Type B pancreatic cell (in vitro differentiated cells): ENCODE data around the gene SLC23A2. TPM values are rescaled to one million over a fixed set of nuclear protein-coding genes. Genes with fewer than 3 reads are reported as not detected.
"Not testable (repeated sequence)": the region's sequence is repeated elsewhere in the genome, so short reads cannot be mapped to it uniquely, and the experiment has no call there.

Experiments
- DNase-seq: peaks from one replicate; pipeline ENCODE4 v3.0.0; 2021; ENCODE audit warnings: mixed read lengths; ENCODE audit not compliant: unreplicated experiment; ENCODE audit errors: extremely low spot score
- H3K27ac Mint-ChIP-seq: 2 replicates; pipeline ENCODE4 v1.8.0; 2021; ENCODE audit warnings: mild to moderate bottlenecking, mixed read lengths
- H3K27me3 Mint-ChIP-seq: 2 replicates; pipeline ENCODE4 v1.8.0; 2021; ENCODE audit warnings: mixed read lengths
- H3K36me3 Mint-ChIP-seq: 2 replicates; pipeline ENCODE4 v1.8.0; 2021; ENCODE audit warnings: mixed read lengths
- H3K4me1 Mint-ChIP-seq: one replicate; pipeline ENCODE4 v1.8.0; 2021; ENCODE audit warnings: mixed read lengths; ENCODE audit not compliant: unreplicated experiment
- H3K4me3 Mint-ChIP-seq: 2 replicates; pipeline ENCODE4 v1.8.0; 2021; ENCODE audit warnings: mild to moderate bottlenecking, mixed read lengths
- H3K9me3 Mint-ChIP-seq: 2 replicates; pipeline ENCODE4 v1.8.0; 2021; ENCODE audit warnings: mixed read lengths
- total RNA-seq: library from RNA; stranded (reverse); gene quantifications from 2 replicates; pipeline ENCODE4 v1.2.1, GENCODE V29; 2021; ENCODE audit warnings: low replicate concordance
- TF ChIP-seq, protein P1 (sequence below): fragments of 200-600 bp; sonication (generic); conservative IDR thresholded peaks from 2 replicates; pipeline ENCODE4 v1.5.0; 2021; ENCODE audit warnings: antibody characterized with exemption, mild to moderate bottlenecking

The SLC23A2 gene
- total RNA-seq, 1 donor from 2014 or later: 19.6 TPM

DNA sequence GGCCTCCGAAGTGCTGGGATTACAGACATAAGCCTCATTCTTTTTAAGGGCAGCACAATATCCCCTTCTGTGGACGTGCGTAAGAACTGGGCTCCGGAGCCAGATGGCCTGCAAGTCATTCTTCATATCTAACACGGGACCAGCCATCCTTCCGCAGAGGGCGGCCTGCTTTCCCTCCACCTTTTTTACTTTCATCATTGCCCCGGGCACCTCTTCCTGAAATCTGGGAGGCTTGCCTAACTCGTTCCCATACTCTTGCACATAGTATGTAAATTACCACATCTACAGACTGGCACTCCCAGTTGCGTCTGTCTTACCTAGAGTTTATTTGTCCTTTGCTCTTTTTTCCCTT is 29.9 kb upstream of the SLC23A2 start:
- Mint-ChIP-seq H3K36me3 (no peaks in the 10 kb centered on the region), H3K27me3 (no peaks in the 10 kb centered on the region), H3K9me3 (peaks cover 4% of the 10 kb centered on the region), H3K27ac (peak overlapping the region; percentile 13), H3K4me1 (peaks cover 4% of the 10 kb centered on the region), H3K4me3 (no peak overlapping the region)
- TF ChIP-seq, protein P1, sequence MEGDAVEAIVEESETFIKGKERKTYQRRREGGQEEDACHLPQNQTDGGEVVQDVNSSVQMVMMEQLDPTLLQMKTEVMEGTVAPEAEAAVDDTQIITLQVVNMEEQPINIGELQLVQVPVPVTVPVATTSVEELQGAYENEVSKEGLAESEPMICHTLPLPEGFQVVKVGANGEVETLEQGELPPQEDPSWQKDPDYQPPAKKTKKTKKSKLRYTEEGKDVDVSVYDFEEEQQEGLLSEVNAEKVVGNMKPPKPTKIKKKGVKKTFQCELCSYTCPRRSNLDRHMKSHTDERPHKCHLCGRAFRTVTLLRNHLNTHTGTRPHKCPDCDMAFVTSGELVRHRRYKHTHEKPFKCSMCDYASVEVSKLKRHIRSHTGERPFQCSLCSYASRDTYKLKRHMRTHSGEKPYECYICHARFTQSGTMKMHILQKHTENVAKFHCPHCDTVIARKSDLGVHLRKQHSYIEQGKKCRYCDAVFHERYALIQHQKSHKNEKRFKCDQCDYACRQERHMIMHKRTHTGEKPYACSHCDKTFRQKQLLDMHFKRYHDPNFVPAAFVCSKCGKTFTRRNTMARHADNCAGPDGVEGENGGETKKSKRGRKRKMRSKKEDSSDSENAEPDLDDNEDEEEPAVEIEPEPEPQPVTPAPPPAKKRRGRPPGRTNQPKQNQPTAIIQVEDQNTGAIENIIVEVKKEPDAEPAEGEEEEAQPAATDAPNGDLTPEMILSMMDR: no peak
- no peak for DNase-seq

DNA sequence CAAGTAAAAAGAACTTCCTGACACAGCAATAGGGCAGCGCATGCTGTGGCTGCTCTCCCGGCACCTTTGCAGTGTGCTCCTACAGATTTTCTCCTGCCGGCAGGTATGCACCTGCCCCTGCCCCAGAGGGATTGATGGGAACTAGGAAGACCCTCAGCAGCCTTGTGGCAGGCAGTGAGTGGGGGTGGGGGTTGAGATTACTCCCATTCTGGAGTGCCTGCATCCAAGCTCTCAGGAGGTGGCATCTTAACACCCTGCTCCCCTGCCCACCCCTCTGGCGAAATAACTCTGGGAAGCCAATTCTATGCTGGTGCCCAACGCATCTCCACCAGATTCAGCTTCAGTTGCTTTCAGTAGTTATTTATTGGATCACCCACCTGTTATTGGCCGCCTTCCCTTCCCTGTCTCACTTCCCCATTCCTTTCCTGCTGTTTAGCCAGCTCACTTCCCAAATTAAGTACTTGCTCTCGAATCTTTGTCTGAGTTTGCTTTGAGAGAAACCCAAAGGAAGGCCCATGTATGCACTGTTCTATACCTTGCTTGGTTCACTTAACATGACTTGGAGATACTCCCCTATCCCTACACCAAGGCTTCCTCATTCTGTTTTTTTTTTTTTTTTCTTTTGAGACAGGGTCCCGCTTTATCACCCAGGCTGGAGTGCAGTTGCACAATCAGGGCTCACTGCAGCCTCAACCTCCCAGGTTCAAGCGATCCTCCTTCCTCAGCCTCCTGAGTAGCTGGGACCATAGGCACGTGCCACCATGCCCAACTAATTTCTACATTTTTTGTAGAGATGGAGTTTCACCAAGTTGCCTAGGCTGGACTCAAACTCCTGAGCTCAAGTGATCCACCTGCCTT is 29.3 kb upstream of the SLC23A2 start:
- DNase-seq: no peak
- Mint-ChIP-seq H3K36me3 (no peaks in the 10 kb centered on the region), H3K27ac (no peak overlapping the region), H3K27me3 (no peaks in the 10 kb centered on the region), H3K4me3 (no peak overlapping the region), H3K4me1 (peaks cover 4% of the 10 kb centered on the region), H3K9me3 (peaks cover 4% of the 10 kb centered on the region)
- TF ChIP-seq, protein P1: no peak

DNA sequence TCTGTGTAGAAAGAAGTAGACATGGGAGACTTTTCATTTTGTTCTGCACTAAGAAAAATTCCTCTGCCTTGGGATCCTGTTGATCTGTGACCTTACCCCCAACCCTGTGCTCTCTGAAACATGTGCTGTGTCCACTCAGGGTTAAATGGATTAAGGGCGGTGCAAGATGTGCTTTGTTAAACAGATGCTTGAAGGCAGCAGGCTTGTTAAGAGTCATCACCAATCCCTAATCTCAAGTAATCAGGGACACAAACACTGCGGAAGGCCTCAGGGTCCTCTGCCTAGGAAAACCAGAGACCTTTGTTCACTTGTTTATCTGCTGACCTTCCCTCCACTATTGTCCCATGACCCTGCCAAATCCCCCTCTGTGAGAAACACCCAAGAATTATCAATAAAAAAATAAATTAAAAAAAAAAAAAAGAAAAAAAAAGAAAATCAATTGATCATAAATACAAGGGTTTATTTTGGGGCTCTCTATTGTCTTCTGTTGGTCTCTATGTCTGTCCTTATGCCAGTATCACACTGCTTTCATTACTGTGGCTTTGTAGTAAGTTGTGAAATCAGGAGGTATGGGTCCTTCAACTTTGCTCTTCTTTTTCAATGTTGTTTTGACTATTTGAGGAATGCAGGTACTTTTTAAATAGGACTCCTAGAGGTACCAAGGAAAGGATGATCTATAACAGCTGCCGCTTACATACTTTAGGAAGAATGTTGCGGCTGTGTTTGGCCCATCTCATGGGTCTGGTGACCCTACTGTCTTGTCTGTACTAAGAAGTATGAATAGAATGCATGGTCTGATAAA is 27.1 kb upstream of the SLC23A2 start:
- not testable (repeated sequence) for DNase-seq, H3K27me3 Mint-ChIP-seq, H3K9me3 Mint-ChIP-seq, H3K4me1 Mint-ChIP-seq, H3K4me3 Mint-ChIP-seq, H3K36me3 Mint-ChIP-seq
- H3K27ac Mint-ChIP-seq: peak overlapping the region; percentile 48

DNA sequence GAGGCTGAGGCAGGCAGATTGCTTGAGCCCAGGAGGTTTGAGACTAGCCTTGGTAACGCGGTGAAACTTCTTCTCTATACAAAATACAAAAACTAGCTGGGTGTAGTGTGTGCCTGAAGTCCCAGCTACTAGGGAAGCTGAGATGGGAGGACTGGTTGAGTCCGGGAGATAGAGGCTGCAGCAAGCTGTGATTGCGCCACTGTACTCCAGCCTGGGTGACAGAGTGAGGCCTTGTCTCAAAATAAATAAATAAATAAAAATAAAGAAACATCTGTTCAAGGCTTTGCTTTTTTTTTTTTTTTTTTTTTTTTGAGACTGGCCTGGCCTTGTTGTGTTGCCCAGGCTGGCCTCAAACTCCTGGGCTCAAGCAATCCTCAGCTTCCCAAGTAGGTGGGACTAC is 23.7 kb upstream of the SLC23A2 start:
- H3K27me3 Mint-ChIP-seq: no peaks in the 10 kb centered on the region
- no peak for DNase-seq
- peaks cover 4% of the 10 kb centered on the region for H3K4me1 Mint-ChIP-seq
- no peak overlapping the region for H3K4me3 Mint-ChIP-seq
- H3K9me3 Mint-ChIP-seq: peaks cover 4% of the 10 kb centered on the region
- TF ChIP-seq, protein P1: no peak
- H3K36me3 Mint-ChIP-seq: peaks cover 4% of the 10 kb centered on the region
- no peak overlapping the region for H3K27ac Mint-ChIP-seq

DNA sequence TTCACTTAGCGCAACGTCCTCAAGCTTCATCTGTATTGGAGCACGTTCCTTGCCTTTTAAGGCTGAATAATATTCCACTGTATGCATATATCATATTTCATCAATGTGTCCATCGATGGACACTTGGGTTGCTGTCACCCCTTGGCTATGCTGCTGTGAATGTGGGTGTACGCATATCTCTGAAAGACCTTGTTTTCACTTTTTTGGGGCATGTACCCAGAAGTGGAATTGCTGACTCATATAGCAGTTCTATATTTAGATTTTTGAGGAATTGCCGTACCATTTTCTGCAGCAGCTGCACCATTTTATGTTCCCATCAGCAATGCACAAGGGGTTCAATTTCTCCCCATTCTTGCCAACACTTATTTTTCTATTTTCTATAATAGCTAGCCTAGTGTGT is 22.8 kb upstream of the SLC23A2 start:
- Mint-ChIP-seq H3K9me3 (peaks cover 4% of the 10 kb centered on the region), H3K27me3 (no peaks in the 10 kb centered on the region), H3K4me3 (no peak overlapping the region), H3K4me1 (peaks cover 4% of the 10 kb centered on the region), H3K27ac (peak overlapping the region; percentile 14), H3K36me3 (peaks cover 4% of the 10 kb centered on the region)
- TF ChIP-seq, protein P1: no peak
- no peak for DNase-seq

DNA sequence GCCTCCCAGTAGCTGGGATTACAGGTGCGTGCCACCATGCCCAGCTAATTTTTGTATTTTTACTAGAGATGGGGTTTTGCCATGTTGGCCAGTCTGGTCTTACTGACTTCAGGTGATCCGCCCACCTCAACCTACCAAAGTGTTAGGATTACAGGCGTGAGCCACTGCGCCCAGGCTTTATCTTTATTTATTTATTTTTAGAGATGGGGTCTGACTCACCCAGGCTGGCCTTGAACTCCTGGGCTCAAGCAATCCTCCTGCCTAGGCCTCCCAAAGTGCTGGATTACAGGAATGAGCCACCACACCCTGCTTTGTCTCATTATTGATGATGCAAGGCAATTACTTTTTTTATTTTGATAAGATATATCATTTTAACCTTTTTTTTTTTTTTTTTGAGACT is 21.9 kb upstream of the SLC23A2 start:
- H3K27ac Mint-ChIP-seq, H3K4me1 Mint-ChIP-seq, H3K36me3 Mint-ChIP-seq, H3K27me3 Mint-ChIP-seq, H3K9me3 Mint-ChIP-seq, DNase-seq, H3K4me3 Mint-ChIP-seq: not testable (repeated sequence)
